GM13977 (cell line): ENCODE data around the gene FLT1.

ENCODE experiments used
- DNase-seq: peaks from one replicate; pipeline ENCODE4 v3.0.0; 2012; ENCODE audit warnings: low spot score
- CTCF ChIP-seq: IDR thresholded peaks from 2 replicates; pipeline ENCODE4 v1.5.1; 2012; ENCODE audit warnings: mild to moderate bottlenecking, control low read depth; ENCODE audit not compliant: insufficient read depth; ENCODE audit errors: extremely low read depth, missing control alignments
- in situ Hi-C: fragments of 300-500 bp; cut with MboI; formaldehyde crosslinking; loops from one replicate; pipeline ENCODE4 v1.12.0; 2022; ENCODE audit warnings: low sequenced_read_pairs, low pct_unique_long_range_greater_than_20kb, mixed read lengths, inconsistent platforms; ENCODE audit not compliant: unreplicated experiment

Gene FLT1

GRCh38 chr13:28468023-28468915 is 26.7 kb downstream of the FLT1 start:
- in situ Hi-C loops, result no loop called here
- no peak for TF ChIP-seq CTCF
- peak; percentile 25 for DNase-seq

GRCh38 chr13:28467034-28467433 is 27.9 kb downstream of the FLT1 start:
- in situ Hi-C loops, result no loop called here
- TF ChIP-seq CTCF, result no peak
- no peak for DNase-seq

- no peak for TF ChIP-seq CTCF
- in situ Hi-C loops, result no loop called here
- DNase-seq, result no peak
Measured at GRCh38 chr13:28466151-28466550, 28.8 kb downstream of the FLT1 start.

- in situ Hi-C loops, result no loop called here
Measured at GRCh38 chr13:28464861-28465460, 30.0 kb downstream of the FLT1 start.

GRCh38 chr13:28463481-28463880 is 31.4 kb downstream of the FLT1 start:
- DNase-seq, result no peak
- in situ Hi-C loops, result no loop called here
- no peak for TF ChIP-seq CTCF

More at GRCh38 chr13:28464861-28465460, 30.0 kb downstream of the FLT1 start:
- no peak for DNase-seq
- TF ChIP-seq CTCF, result no peak

- DNase-seq, result no peak
- no peak for TF ChIP-seq CTCF
- in situ Hi-C loops, result no loop called here
Measured at GRCh38 chr13:28459911-28460310, 35.0 kb downstream of the FLT1 start.
